Thyroid gland (tissue), 4 donors: Measurements from ENCODE around the gene ADARB1.

ENCODE experiments used
- CTCF ChIP-seq, 6 experiments: fragments of 200-600 bp in 3 of 6; fragments of 450-650 bp in 3 of 6; sonication (generic) in 3 of 6; IDR thresholded peaks; one replicate each; pipeline ENCODE4 v1.5.1; 2016 to 2019; ENCODE audit warnings: antibody characterized with exemption in 6 of 6, mild to moderate bottlenecking in 2 of 6, inconsistent platforms in 1 of 6, moderate library complexity in 1 of 6
- POLR2A ChIP-seq, 2 donors: fragments of 450-650 bp; IDR thresholded peaks; one replicate each; pipeline ENCODE4 v1.6.1; 2017; ENCODE audit warnings: antibody characterized with exemption in 2 of 2, mild to moderate bottlenecking in 2 of 2, moderate library complexity in 1 of 2

DNA sequence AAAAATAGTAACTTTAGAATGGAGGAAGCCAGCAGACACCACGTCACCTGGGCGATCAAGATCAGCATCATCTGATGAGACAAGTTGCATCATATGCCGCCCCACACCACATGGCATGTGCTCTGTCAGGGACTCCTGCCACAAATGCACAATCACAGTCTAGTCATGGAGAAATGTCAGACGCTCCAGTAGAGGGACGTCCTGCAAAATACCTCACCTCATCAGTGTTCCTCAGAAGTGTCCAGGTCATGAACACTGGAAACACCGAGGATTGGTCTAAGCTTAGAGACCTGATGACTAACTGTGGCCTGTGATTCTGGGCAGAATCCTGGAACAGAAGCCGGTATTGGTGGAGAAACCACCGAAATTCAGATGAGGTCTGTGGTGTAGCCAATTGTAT is 14.3 kb downstream of the ADARB1 start:
- TF ChIP-seq CTCF (IDR thresholded peaks at IDR 0.05): no peak
- TF ChIP-seq POLR2A (IDR thresholded peaks at IDR 0.05): no peak
